ENCODE measurements around the gene DCLK3.

The DCLK3 gene

DNA sequence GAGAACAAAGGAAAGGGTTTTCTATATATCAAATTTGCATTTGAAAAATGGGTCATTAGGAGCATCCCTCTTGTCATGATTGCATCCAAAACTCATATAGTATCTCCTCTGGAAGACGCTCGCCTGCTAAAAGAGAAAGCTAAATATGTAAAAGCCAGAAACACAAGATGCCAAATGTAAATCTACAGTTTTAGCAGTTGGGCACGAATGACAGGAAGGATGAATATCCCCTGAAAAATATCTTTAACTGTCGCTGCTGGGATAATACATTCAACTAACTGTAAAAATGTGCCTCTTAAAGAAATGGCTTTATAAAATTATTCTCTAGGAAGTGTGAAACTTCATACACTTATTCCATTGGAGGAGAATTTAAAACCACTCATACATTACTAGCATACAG lies 101.7 kb downstream of the DCLK3 start:
- DNase-seq: no peak
